GM13977 (cell line): ENCODE results near the gene KDSR.

Experiments used
- DNase-seq: peaks from one replicate; pipeline ENCODE4 v3.0.0; 2012; ENCODE audit warnings: low spot score
- CTCF ChIP-seq: IDR thresholded peaks from 2 replicates; pipeline ENCODE4 v1.5.1; 2012; ENCODE audit warnings: mild to moderate bottlenecking, control low read depth; ENCODE audit not compliant: insufficient read depth; ENCODE audit errors: extremely low read depth, missing control alignments
- in situ Hi-C: fragments of 300-500 bp; cut with MboI; formaldehyde crosslinking; loops from one replicate; pipeline ENCODE4 v1.12.0; 2022; ENCODE audit warnings: low sequenced_read_pairs, low pct_unique_long_range_greater_than_20kb, mixed read lengths, inconsistent platforms; ENCODE audit not compliant: unreplicated experiment

KDSR gene

DNA sequence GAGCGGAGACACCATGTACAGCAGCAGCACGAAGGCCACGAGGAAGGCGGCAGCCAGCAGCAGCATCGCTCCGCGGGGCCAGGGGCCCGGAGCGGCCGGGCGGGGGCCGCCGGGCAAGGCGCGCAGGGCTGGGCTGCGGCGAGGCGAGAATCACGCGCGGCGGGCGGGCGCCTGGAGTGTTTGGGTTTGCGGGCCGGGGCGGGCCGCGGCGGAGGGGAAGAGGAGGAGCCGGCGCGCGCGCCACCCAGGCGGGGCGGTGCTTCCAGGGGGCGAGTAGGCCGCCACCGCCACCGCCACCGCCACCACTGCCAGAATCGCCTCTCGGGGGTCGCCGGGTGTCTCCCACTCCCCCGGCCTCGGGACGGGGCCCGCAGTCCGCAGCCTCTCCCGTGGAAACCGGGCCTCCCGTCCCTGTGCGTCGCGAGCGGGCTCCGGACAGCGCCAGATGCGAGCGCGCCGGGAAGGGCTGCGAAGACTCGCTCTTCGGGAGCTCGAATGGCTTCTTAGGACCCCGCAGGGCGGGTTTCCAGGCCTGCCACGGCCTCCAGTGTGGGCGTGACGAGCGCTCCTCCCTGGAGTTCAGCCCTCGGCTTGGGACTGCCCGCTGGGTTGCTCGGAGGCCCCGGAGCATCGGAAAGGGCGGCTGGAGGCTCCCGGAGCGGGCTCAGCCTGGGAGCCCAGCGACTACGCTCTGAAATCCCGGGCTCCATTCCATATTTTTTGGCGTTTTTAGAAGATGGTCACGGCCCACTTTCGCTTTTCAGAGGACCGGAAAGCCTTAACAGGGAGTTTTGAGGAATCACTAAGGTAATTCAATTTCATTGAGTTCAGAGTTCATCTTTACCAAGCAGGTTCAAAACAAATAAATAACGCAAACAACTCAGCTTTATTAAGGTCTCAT is at the start of gene KDSR:
TSS of gene KDSR (minus strand) at position 154 of the 901 bp plus-strand sequence. CDS start at position 66, 88 bp downstream.
- no peak for TF ChIP-seq CTCF
- peak; percentile 95 for DNase-seq
- in situ Hi-C loops, result no loop called here

DNA sequence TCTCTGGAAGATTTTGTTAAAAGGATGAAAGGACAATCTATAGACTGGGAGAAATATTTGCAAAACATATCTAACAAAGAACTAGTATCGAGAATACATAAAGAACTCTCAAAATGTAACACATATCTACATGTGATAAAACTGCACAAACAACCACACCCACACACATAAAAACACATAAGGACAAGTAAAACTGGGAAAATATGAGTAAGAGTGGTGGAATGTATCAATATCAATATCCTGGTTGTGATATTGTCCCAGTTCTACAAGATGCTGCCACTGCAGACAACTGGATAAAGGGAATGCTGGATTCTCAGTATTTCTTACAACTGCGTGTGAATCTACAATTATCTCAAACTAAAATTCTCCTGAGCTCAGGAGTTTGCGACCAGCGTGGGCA is 45.9 kb upstream of the KDSR start:
- no peak for TF ChIP-seq CTCF
- in situ Hi-C loops, result no loop called here
- no peak for DNase-seq

DNA sequence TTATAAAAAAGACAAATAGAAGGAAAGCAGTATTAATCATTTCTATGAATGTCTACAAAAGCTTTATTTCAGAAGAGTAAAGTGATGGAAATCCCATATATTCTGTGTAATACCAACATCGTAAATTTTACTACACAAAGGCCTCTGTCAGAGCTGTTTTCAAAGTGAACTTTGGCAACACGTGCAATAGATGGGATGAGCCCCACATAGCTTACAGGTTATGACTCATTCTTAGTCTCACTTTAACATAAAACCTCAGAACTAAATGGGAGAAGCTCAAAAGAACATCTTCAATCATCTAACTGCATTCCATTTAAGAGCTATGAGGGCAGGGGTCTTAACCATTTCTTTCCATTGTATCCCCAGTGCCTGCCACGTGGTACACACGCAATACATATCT is 43.8 kb upstream of the KDSR start:
- DNase-seq, result no peak
- TF ChIP-seq CTCF, result no peak
- in situ Hi-C loops, result no loop called here

DNA sequence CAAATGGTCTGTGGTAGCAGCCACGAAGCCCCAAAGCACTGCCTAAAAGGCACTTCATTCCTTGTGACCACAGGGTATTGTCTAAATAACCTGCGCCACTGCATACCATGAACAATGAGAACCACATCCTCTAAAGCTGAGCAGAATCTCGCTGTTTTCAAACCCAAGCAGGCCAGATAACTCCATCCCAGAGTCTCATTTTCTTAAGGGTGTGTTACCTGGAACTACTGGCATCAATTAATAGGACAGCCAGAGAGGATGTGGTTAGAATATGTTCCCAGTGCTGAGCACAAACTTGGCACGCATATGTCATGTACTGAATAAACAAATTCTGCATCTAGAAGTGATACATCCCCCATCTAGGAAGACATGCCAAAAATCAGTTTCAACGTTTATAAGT is 42.3 kb upstream of the KDSR start:
- TF ChIP-seq CTCF, result no peak
- DNase-seq, result no peak
- in situ Hi-C loops, result no loop called here

DNA sequence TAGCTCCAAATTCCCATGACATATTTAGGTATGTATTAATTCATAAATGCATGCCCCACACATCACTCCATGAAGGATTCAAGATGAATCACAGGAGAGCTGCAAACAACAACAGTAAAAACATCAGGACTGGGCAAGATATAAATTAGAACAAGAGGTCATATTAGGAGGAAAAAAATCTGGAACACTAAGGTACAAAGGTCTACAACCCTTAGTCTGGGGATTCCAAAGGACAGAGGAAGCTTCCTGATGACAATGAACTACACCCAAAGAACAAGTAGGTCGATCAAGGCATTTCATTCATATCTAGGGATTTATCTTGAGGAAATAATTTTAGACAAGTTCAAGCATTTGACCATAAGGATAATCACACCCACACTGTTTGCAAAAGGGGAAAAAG is 40.7 kb upstream of the KDSR start:
- no peak for DNase-seq
- in situ Hi-C loops, result no loop called here
- TF ChIP-seq CTCF, result no peak

DNA sequence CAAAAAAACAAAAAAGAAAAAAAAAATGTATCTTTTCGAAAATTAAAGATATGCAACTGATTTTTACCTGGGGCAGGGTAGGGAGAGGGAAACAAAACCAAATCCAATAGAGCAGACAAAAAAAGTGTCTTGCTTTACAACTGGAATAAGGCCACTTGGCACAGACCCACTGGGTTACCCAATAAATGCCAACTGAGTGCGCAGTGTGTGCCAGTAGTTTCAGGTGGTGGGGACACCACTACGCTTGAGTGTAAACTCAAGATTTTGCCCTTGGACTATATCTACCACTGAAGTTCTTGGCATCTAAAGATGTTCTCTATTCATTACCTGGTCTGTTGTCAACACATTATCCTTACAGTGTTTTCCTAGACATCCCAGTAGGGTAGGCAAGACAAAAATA is 39.0 kb upstream of the KDSR start:
- in situ Hi-C loops, result no loop called here
- no peak for TF ChIP-seq CTCF
- no peak for DNase-seq
